ENCODE data around the gene CPPED1. TPM values are rescaled to one million over a fixed set of nuclear protein-coding genes. Genes with fewer than 3 reads are reported as not detected.

Gene CPPED1
- total RNA-seq, 2 donors from 2014 or later: 8.4 to 14.7 TPM

DNA sequence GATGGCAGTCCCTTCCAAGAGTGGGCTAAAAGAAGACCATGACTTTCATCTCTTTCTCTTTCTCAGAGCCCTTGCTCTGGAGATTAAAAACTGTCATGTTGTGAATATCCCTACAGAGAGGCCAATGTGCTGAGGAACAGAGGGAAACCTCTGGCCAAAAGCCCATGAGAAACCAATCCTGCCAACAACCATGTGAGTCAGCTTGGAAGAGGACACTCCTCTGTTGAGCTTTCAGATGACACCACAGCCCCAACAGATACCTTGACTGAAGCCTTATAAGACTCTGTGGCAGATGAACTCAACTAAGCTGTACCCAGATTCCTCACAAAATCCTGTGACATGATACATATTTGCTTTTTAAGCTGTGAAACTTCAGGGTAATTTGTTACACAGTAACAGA, 19.6 kb downstream of the CPPED1 start:
- Histone ChIP-seq H3K9me3 (ENCODE audit: control insufficient read depth, low read length) (peaks cover 27% of the 10 kb centered on the region), H3K27ac (ENCODE audit: low read depth, low read length) (no peak overlapping the region), H3K4me3 (ENCODE audit: low read length) (no peak overlapping the region), H3K27me3 (ENCODE audit: control insufficient read depth, insufficient read depth, low read length, poor library complexity, severe bottlenecking) (no peaks in the 10 kb centered on the region), H3K9ac (ENCODE audit: extremely low read depth, low read length, poor library complexity, severe bottlenecking) (no peak overlapping the region), H3K4me1 (ENCODE audit: control insufficient read depth, insufficient read depth, low read length) (no peaks in the 10 kb centered on the region), H3K36me3 (ENCODE audit: control insufficient read depth, insufficient read depth, low read length) (peaks cover 14% of the 10 kb centered on the region)
- no peak overlapping the region for H3K27ac Mint-ChIP-seq
- H3K36me3 Mint-ChIP-seq (ENCODE audit: low read depth): peaks cover 46% of the 10 kb centered on the region
- no peak overlapping the region for H3K4me3 Mint-ChIP-seq
- no peaks in the 10 kb centered on the region for H3K27me3 Mint-ChIP-seq (ENCODE audit: insufficient read depth)
- no peak for DNase-seq
- no peaks in the 10 kb centered on the region for H3K4me1 Mint-ChIP-seq
- peaks cover 22% of the 10 kb centered on the region for H3K9me3 Mint-ChIP-seq
- TF ChIP-seq, protein P1, sequence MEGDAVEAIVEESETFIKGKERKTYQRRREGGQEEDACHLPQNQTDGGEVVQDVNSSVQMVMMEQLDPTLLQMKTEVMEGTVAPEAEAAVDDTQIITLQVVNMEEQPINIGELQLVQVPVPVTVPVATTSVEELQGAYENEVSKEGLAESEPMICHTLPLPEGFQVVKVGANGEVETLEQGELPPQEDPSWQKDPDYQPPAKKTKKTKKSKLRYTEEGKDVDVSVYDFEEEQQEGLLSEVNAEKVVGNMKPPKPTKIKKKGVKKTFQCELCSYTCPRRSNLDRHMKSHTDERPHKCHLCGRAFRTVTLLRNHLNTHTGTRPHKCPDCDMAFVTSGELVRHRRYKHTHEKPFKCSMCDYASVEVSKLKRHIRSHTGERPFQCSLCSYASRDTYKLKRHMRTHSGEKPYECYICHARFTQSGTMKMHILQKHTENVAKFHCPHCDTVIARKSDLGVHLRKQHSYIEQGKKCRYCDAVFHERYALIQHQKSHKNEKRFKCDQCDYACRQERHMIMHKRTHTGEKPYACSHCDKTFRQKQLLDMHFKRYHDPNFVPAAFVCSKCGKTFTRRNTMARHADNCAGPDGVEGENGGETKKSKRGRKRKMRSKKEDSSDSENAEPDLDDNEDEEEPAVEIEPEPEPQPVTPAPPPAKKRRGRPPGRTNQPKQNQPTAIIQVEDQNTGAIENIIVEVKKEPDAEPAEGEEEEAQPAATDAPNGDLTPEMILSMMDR (conservative IDR thresholded peaks at IDR 0.05): no peak

DNA sequence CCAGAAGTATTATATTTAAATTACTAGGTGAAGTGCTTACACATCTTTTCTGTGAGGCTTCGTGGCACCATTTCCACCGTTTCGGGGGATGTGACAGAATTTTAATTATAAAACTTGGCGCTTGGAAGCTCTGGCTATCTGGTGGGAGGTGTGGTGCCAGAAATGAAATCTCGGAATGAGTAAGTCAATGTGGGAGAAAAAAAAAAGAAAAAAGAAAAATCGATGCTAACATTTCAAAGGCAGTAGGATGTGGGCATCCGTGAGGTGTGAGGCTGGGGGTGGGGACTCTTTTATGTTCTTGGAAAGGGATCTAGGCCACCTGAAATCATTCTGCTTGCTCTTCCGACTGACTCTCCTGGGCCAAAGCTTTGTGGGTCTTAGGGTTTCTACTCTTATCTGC, 21.9 kb downstream of the CPPED1 start:
- H3K9me3 ChIP-seq (ENCODE audit: control insufficient read depth, low read length): peaks cover 24% of the 10 kb centered on the region
- no peak overlapping the region for H3K4me3 ChIP-seq (ENCODE audit: low read length)
- WGBS, 2 experiments (ENCODE audit: insufficient coverage in 1 of 2, insufficient read length in 1 of 2): 93 to 100% methylated on average over 3 to 8 of the region's 8 CpGs
- H3K27me3 Mint-ChIP-seq (ENCODE audit: insufficient read depth): no peaks in the 10 kb centered on the region
- H3K4me1 ChIP-seq (ENCODE audit: control insufficient read depth, insufficient read depth, low read length): no peaks in the 10 kb centered on the region
- H3K27ac Mint-ChIP-seq: no peak overlapping the region
- no peak overlapping the region for H3K27ac ChIP-seq (ENCODE audit: low read depth, low read length)
- peaks cover 46% of the 10 kb centered on the region for H3K36me3 Mint-ChIP-seq (ENCODE audit: low read depth)
- TF ChIP-seq, protein P1 (conservative IDR thresholded peaks at IDR 0.05): no peak
- peaks cover 18% of the 10 kb centered on the region for H3K36me3 ChIP-seq (ENCODE audit: control insufficient read depth, insufficient read depth, low read length)
- no peak overlapping the region for H3K9ac ChIP-seq (ENCODE audit: extremely low read depth, low read length, poor library complexity, severe bottlenecking)
- DNase-seq: no peak
- peaks cover 23% of the 10 kb centered on the region for H3K9me3 Mint-ChIP-seq
- H3K4me1 Mint-ChIP-seq: no peaks in the 10 kb centered on the region
- no peak overlapping the region for H3K4me3 Mint-ChIP-seq
- H3K27me3 ChIP-seq (ENCODE audit: control insufficient read depth, insufficient read depth, low read length, poor library complexity, severe bottlenecking): no peaks in the 10 kb centered on the region

DNA sequence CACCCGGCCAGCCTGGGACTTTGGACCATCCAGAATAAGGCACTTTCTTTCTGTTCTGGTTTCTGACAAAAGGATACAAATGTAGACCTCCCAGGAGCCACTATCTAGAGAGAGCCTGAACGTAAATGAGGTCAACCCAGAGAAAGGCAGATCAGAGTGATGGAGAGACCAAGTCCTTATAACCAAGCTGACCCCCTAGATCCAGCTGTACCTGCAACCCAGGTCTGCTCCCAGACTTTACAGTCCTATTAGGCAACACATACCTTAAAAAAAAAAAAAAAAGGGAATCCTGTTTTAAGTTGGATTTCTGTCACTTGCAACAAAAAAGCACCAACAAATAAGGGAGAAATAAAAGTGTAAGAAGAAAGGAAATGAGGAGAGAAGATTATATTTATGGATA, 23.2 kb downstream of the CPPED1 start:
- Mint-ChIP-seq H3K4me3 (no peak overlapping the region), H3K27me3 (ENCODE audit: insufficient read depth) (no peaks in the 10 kb centered on the region), H3K36me3 (ENCODE audit: low read depth) (peaks cover 49% of the 10 kb centered on the region), H3K9me3 (peaks cover 32% of the 10 kb centered on the region), H3K27ac (no peak overlapping the region), H3K4me1 (peaks cover 2% of the 10 kb centered on the region)
- WGBS, 2 experiments (ENCODE audit: insufficient coverage in 1 of 2, insufficient read length in 1 of 2): 90 to 100% methylated on average over 1 to 2 of the region's 2 CpGs
- Histone ChIP-seq H3K4me1 (ENCODE audit: control insufficient read depth, insufficient read depth, low read length) (no peaks in the 10 kb centered on the region), H3K27me3 (ENCODE audit: control insufficient read depth, insufficient read depth, low read length, poor library complexity, severe bottlenecking) (no peaks in the 10 kb centered on the region), H3K36me3 (ENCODE audit: control insufficient read depth, insufficient read depth, low read length) (peaks cover 18% of the 10 kb centered on the region), H3K9ac (ENCODE audit: extremely low read depth, low read length, poor library complexity, severe bottlenecking) (no peak overlapping the region), H3K9me3 (ENCODE audit: control insufficient read depth, low read length) (peaks cover 33% of the 10 kb centered on the region), H3K27ac (ENCODE audit: low read depth, low read length) (no peak overlapping the region), H3K4me3 (ENCODE audit: low read length) (no peak overlapping the region)
- TF ChIP-seq, protein P1 (conservative IDR thresholded peaks at IDR 0.05): no peak
- no peak for DNase-seq

All from endodermal cell (in vitro differentiated cells).